Panc1 (cell line): ENCODE data around the gene ANKRD33B. TPM values are rescaled to one million over a fixed set of nuclear protein-coding genes. Genes with fewer than 3 reads are reported as not detected.

Experiments
- ATAC-seq: fragments of 200-7000 bp; cut with Tn5 transposase; 2 replicates; pipeline ENCODE4 v1.9.1; 2020; ENCODE audit warnings: mild to moderate bottlenecking, moderate library complexity
- BruUV-seq: library from RNA; stranded (reverse); fragments of 400-500 nt; replicated peaks from 2 replicates; lab custom pipeline; 2021; lab: Mats Ljungman, UMichigan
- CTCF ChIA-PET: fragments of 300-600 bp; sonication (Branson Sonifier 250); formaldehyde crosslinking; loops from one replicate; lab custom pipeline; 2022; ENCODE audit warnings: antibody characterized with exemption; lab: Charles Lee
- POLR2A ChIA-PET: fragments of 300-600 bp; sonication (Branson Sonifier 250); formaldehyde crosslinking; loops from one replicate; lab custom pipeline; 2022; ENCODE audit warnings: antibody characterized with exemption; lab: Charles Lee
- DNase-seq: peaks from one replicate; pipeline ENCODE4 v3.0.0-alpha.2; 2010; ENCODE audit warnings: low read depth, low spot score
- H3K27ac ChIP-seq: 2 replicates; pipeline ENCODE4 v1.5.1; 2011; ENCODE audit warnings: mild to moderate bottlenecking, low read length, inconsistent platforms
- H3K27me3 ChIP-seq: fragments of 200-500 bp; sonication (Bioruptor generic); 2 replicates; pipeline ENCODE4 v1.6.0; 2014; ENCODE audit warnings: low read length, inconsistent platforms; ENCODE audit not compliant: control insufficient read depth, insufficient read depth
- H3K36me3 ChIP-seq: fragments of 200-500 bp; sonication (Bioruptor generic); 2 replicates; pipeline ENCODE4 v1.5.1; 2014; ENCODE audit warnings: inconsistent platforms, mild to moderate bottlenecking, low read length, moderate library complexity; ENCODE audit not compliant: control insufficient read depth, insufficient read depth
- H3K4me1 ChIP-seq: 2 replicates; pipeline ENCODE4 v1.5.1; 2011; ENCODE audit warnings: inconsistent platforms, mild to moderate bottlenecking, low read length, moderate library complexity; ENCODE audit not compliant: control insufficient read depth, insufficient read depth
- H3K4me3 ChIP-seq, 2 experiments: 2 replicates each; pipeline ENCODE4 v1.5.1; 2011 to 2012; ENCODE audit warnings: low read depth in 2 of 2, low read length in 2 of 2, mild to moderate bottlenecking in 2 of 2, inconsistent platforms in 1 of 2, moderate library complexity in 1 of 2
- H3K9me3 ChIP-seq: fragments of 200-500 bp; sonication (Bioruptor generic); 2 replicates; pipeline ENCODE4 v1.5.1; 2014; ENCODE audit warnings: low read depth, mild to moderate bottlenecking, inconsistent platforms, low read length, moderate library complexity; ENCODE audit not compliant: control insufficient read depth, insufficient read depth
- CTCF ChIP-seq: fragments of 450-650 bp; IDR thresholded peaks from 2 replicates; pipeline ENCODE4 v1.5.1; 2017; ENCODE audit warnings: mild to moderate bottlenecking
- POLR2AphosphoS5 ChIP-seq: IDR thresholded peaks from 2 replicates; pipeline ENCODE4 v1.6.1; 2012; ENCODE audit warnings: mild to moderate bottlenecking, low read depth, low read length, moderate library complexity
- REST ChIP-seq, 2 experiments: IDR thresholded peaks; 2 replicates each; pipeline ENCODE4 v1.6.1; 2011 to 2012; ENCODE audit warnings: low read depth in 2 of 2, control low read depth in 1 of 2, low read length in 1 of 2, mild to moderate bottlenecking in 1 of 2, moderate library complexity in 1 of 2; ENCODE audit not compliant: insufficient read depth in 1 of 2
- SIN3A ChIP-seq: IDR thresholded peaks from 2 replicates; pipeline ENCODE4 v1.6.1; 2012; ENCODE audit warnings: low read depth, mild to moderate bottlenecking, low read length, moderate library complexity, borderline replicate concordance; ENCODE audit not compliant: insufficient read depth
- TCF7L2 ChIP-seq: IDR thresholded peaks from 2 replicates; pipeline ENCODE4 v1.6.1; 2011; ENCODE audit warnings: mild to moderate bottlenecking, low read depth, low read length, inconsistent platforms
- in situ Hi-C: cut with HindIII; loops from 2 replicates; pipeline ENCODE4 v1.10.0; 2016; ENCODE audit warnings: low sequenced_read_pairs, low pct_unique_long_range_greater_than_20kb
- intact Hi-C: fragments of 100-400 bp; cut with micrococcal nuclease; formaldehyde crosslinking; loops from one replicate; pipeline ENCODE4 v1.10.0; 2022; ENCODE audit not compliant: unreplicated experiment
- total RNA-seq: library from RNA; stranded (reverse); gene quantifications from one replicate; pipeline ENCODE4 v1.2.1, GENCODE V29; 2021; ENCODE audit not compliant: unreplicated experiment

Gene ANKRD33B
- total RNA-seq, 1 experiment from 2014 or later: 19.1 TPM

- no peak for TF ChIP-seq REST (IDR thresholded peaks at IDR 0.05; ENCODE audit: insufficient read depth in 1 of 2, low read depth in 2 of 2, low read length in 1 of 2)
- no peak for TF ChIP-seq POLR2AphosphoS5
- TF ChIP-seq SIN3A: no peak
- TF ChIP-seq TCF7L2: no peak
- Histone ChIP-seq H3K9me3 (no peaks in the 10 kb centered on the region), H3K27ac (no peak overlapping the region), H3K4me1 (peaks cover 5% of the 10 kb centered on the region; the same call in 1 of the 2 replicates), H3K4me3 (no peak overlapping the region), H3K36me3 (no peaks in the 10 kb centered on the region), H3K27me3 (no peaks in the 10 kb centered on the region)
- DNase-seq: no peak
- no peak for ATAC-seq
- ChIA-PET CTCF (no interaction called here), POLR2A (no interaction called here)
- in situ Hi-C loops (no loop called here), intact Hi-C loops (no loop called here)
- no TSS peak for BruUV-seq
Observed at GRCh38 chr5:10527281-10527950, 36.5 kb upstream of the ANKRD33B start.

GRCh38 chr5:10528056-10528816 is 35.6 kb upstream of the ANKRD33B start:
- H3K4me3 ChIP-seq: no peak overlapping the region
- H3K27ac ChIP-seq: no peak overlapping the region
- CTCF ChIA-PET: no interaction called here
- no peak for DNase-seq
- H3K9me3 ChIP-seq: no peaks in the 10 kb centered on the region
- H3K36me3 ChIP-seq: no peaks in the 10 kb centered on the region
- no peak for ATAC-seq
- POLR2A ChIA-PET: interaction anchor here (0.6 kb wide), 3 partner anchors 61 to 332 kb away, joined by 3 to 6 read pairs (median 4); no protein-coding TSS in a partner anchor
- no peak for TF ChIP-seq TCF7L2
- TF ChIP-seq SIN3A: no peak
- TF ChIP-seq REST (IDR thresholded peaks at IDR 0.05; ENCODE audit: insufficient read depth in 1 of 2, low read depth in 2 of 2, low read length in 1 of 2): no peak
- no peak for TF ChIP-seq POLR2AphosphoS5
- TF ChIP-seq CTCF: no peak
- no peaks in the 10 kb centered on the region for H3K27me3 ChIP-seq
- intact Hi-C loops (no loop called here), in situ Hi-C loops (no loop called here)
- no TSS peak for BruUV-seq
- H3K4me1 ChIP-seq: peaks cover 5% of the 10 kb centered on the region; the same call in 1 of the 2 replicates
